ENCODE results near the gene GNAT3. TPM values are rescaled to one million over a fixed set of nuclear protein-coding genes. Genes with fewer than 3 reads are reported as not detected.

Gene GNAT3
- polyA plus RNA-seq, 1 donor: not detected

GRCh38 chr7:80417211-80417793, 94.6 kb downstream of the GNAT3 start:
- DNase-seq: no peak

GRCh38 chr7:80415522-80415921, 96.3 kb downstream of the GNAT3 start:
- DNase-seq: no peak

GRCh38 chr7:80415114-80415513, 96.8 kb downstream of the GNAT3 start:
- DNase-seq: no peak

- DNase-seq: no peak
Observed at GRCh38 chr7:80414331-80414730, 97.5 kb downstream of the GNAT3 start.

- no peak for DNase-seq
Observed at GRCh38 chr7:80413383-80413945, 98.4 kb downstream of the GNAT3 start.

GRCh38 chr7:80412842-80413241, 99.0 kb downstream of the GNAT3 start:
- no peak for DNase-seq

- DNase-seq: no peak
Observed at GRCh38 chr7:80411621-80412020, 100.2 kb downstream of the GNAT3 start.

GRCh38 chr7:80410081-80410480, 101.8 kb downstream of the GNAT3 start:
- no peak for DNase-seq

Other genes starting within 250 kb of the GNAT3 start
- 396 TPM for gene CD36, start 126.6 kb upstream of the GNAT3 start, polyA plus RNA-seq (ENCODE audit: insufficient read length)